DMS79 treated with DMSO at 0.1 percent for 48 hours (cell line): Measurements from ENCODE around the gene DSC2.

Experiments
- DNase-seq: peaks from one replicate; lab custom pipeline; 2025; lab: John Stamatoyannopoulos, UW

The DSC2 gene

DNA sequence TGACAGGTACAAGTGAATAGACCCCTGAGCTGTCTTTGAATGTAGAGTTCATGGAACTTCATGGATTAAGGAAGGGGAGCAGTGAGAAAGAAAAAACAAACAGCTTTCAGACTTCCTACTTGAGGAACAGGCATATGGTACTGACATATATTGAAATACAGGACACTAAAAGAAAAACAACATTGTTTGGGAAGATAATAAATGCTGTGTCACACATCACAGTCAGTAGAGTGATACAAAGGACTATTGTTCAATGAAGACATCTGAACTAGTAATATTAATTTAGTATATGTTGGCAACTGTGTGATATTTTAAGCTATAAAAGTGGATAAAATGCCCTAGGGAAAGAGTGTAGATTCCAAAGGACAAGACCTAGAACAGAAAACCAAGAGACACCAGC is 3.3 kb downstream of the DSC2 start:
- DNase-seq: no peak

DNA sequence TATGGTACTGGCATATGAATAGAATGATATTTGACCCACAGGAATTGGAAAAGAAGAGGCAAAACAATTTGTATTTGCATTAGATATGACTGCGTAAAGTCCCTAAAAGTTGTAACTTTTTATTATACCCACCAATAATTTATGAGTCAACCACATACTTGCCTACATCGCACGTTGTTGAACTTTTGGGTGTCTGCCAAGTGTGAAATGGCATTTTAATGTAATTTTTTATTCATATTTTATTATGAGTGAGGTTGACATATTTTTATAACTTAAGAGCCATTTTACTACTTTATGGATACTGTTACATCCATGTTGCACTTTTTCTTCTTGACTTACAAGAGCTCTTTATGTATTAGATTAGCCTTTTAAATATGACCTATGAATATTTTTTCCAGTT is 4.6 kb downstream of the DSC2 start:
- no peak for DNase-seq

GRCh38 chr18:31093880-31094279 is 8.3 kb downstream of the DSC2 start:
- DNase-seq: no peak

DNA sequence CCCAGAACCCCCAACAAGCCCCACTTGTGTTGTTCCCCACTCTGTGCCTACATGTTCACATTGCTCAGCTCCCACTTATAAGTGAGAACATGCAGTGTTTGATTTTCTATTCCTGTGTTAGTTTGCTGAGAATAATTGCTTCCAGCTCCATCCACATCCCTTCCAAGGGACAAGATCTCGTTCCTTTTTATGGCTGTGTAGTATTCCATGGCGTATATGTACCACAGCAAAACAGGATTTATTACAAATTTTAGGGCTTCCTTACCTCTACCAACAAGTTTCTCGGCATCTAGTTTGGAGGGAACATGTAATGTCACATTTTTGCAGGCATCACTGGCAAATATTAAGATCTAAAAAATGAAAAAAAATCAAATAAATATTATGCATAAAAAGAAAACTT is 8.9 kb downstream of the DSC2 start:
- DNase-seq: no peak

GRCh38 chr18:31091350-31091749 is 10.9 kb downstream of the DSC2 start:
- DNase-seq: no peak

- DNase-seq: no peak
Measured at GRCh38 chr18:31088532-31088931, 13.7 kb downstream of the DSC2 start.

DNA sequence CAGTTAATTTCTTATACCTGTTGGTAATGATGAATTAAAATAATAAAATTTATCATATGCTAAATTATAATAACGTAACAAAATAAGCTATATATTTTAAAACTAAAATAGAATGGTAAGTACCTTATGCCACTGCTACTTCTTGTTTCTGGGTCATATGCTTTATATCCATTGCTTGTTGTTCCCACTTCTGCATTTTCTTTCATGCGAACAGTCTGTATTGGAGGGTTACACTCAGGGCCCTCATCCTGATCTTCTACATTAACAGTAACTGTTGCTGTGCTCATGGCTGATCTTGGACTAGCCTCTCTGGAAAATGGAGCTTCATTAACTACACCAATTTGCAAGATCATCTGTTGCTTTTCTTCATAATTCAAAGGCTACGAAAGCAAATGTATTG is 22.2 kb downstream of the DSC2 start:
- no peak for DNase-seq

GRCh38 chr18:31077878-31078277 is 24.3 kb downstream of the DSC2 start:
- no peak for DNase-seq

- DNase-seq: no peak
Measured at GRCh38 chr18:31072175-31072574, 30.0 kb downstream of the DSC2 start.

GRCh38 chr18:31070206-31070605 is 32.0 kb downstream of the DSC2 start:
- no peak for DNase-seq

DNA sequence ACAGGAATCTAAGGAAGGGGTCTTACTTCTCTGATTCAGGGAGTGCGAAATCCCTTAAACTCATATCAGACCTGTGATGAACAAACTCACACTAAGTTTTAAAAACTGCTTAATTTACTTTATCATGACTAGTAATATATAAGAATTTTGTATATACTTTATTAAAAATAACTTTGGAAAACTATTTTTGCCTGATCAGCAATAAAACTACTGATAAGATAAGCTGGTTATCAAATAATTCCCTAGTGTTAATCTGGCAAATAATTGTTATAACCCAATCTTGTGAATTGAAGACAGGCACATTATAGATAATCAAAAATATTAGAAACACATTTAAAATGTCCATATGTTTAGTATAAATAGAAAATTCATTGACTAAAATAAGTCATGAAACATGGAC is 36.0 kb downstream of the DSC2 start:
- no peak for DNase-seq

GRCh38 chr18:31065036-31065773 is 37.0 kb downstream of the DSC2 start:
- no peak for DNase-seq

GRCh38 chr18:31064130-31064529 is 38.1 kb downstream of the DSC2 start:
- DNase-seq: no peak

GRCh38 chr18:31061945-31062344 is 40.3 kb downstream of the DSC2 start:
- DNase-seq: no peak

DNA sequence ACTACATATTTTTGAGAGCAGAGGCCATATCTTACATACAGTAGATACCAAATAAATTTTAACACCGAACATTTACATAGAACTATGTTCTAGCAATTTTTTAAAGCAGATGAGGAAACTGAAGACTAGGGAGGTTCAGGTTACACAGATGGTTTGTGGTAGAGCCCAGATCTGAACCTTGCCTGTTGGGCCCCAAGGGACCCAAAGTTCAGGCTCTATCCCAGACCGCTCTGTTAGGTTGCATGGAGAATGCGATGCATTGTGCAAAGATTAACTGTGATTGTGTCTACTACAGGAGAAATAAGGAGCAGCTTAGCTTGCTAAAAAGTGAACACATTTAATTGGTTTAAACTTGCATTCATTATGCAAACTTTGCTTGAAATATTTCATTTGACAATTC is 43.3 kb downstream of the DSC2 start:
- no peak for DNase-seq

GRCh38 chr18:31057917-31058316 is 44.3 kb downstream of the DSC2 start:
- DNase-seq: no peak

GRCh38 chr18:31057051-31057450 is 45.2 kb downstream of the DSC2 start:
- DNase-seq: no peak

DNA sequence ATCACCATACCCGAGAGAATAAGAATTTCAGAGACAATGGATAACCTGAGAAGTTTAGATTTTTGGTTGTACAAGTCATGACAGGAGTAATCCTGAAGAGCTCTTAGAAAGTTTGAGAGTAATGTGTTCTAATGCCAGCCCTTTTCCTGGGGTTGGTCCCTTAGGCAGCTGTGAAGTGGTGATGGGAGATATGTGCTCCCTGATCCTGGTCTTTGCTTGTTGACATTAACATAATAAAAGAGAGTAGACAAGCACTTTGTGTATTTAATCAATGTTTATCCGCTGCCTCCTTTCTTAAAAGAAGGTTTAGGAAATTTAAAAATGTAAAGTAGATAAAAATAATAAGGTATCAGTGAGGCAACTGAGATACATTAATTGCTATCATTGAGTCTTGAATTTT is 45.9 kb downstream of the DSC2 start:
- no peak for DNase-seq

DNA sequence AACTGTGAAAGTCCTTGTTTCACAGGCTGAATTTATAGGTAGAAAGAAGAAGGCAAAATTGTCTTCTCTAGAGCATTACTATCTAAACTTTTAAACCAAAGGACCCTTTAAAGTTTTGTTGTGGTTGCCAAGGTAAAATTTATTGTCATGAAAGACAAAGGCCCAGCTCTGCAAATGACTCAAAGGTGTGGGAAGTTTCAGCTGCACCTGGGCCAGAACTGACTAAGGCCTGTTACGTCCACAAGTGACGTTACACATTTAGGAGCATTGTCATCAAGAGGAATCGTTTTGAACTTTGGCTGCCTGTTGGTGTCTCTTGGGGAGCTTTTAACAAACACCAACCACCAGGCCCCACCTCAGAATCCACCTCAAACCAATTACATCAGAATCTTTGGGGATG is 51.6 kb downstream of the DSC2 start:
- DNase-seq: no peak

DNA sequence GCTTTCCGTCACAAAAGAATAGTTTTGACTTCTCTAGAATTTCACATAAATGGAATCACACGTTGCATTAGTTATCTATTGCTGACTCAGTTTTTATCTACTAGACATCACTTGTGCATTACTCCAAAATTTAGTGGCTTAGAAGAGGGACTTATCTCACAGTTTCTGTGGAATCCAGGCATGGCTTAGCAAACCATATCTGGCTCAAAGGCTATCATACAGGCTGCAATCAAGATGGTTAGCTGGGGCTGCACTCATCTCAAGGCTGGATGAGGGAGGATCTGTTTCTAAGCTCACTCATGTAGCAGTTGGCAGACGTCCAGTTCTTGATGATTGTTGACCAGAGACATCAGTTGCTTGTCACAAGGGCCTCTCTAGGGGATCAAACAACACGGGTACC is 53.0 kb downstream of the DSC2 start:
- DNase-seq: peak; percentile 11

DNA sequence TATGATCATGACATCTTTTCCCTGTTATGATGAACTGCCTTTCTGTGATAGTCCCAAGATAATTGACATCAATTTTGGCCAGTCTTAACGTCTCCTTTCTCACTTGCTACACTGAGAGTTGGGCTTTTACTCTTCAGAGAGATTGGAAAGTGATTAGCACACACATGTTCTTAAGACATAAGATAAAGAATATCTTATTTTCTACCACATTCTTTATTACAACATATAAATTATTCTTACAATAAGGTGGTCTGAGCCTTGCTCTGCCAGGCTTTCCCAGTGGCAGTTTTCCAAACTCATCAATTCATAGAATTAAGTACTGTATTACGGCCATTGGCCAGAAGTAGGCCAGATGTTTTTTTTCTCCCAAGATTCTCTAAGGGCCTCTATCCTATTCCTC is 54.0 kb downstream of the DSC2 start:
- no peak for DNase-seq

DNA sequence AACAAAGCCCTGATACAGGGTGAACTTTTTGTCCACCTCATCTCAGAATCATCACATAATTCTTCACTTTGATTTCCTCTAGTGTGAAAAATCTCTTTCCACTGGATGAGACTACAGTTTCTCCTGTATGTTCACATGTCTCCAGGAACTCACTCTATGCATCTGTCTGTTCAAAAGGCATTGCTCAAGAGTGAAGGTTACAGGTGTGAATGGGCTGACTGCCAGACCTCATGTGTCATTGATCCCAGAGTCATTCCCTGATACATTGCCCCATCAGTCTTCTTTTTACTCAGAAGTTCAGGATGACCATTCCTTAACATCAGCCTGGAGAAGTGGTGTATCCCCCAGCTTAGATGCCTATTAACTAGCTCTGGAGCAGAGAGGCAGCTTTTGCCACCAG is 55.3 kb downstream of the DSC2 start:
- no peak for DNase-seq

- DNase-seq: no peak
Measured at GRCh38 chr18:31045599-31045998, 56.6 kb downstream of the DSC2 start.

DNA sequence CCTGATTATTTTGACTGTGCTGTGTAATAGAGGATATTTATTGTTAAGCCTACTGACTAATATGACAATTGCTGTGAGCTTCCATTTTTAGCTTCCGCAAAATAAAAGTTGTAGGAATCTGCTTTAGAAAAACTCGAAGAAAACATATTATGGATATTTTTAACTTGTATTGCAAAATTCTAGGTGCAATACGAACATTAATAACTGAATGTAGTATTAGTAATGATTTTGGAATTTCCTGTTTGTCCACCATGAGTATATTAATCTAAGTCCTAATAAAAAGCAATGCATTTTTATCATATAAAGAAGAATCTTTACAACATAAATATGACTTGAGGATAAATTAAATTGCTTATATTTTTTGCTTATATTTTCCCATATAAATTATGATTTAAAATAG is 57.3 kb downstream of the DSC2 start:
- no peak for DNase-seq

- DNase-seq: no peak
Measured at GRCh38 chr18:31043709-31044108, 58.5 kb downstream of the DSC2 start.
